ENCODE results near the gene NAV3. TPM values are rescaled to one million over a fixed set of nuclear protein-coding genes. Genes with fewer than 3 reads are reported as not detected.

The NAV3 gene
- total RNA-seq, 1 experiment from 2014 or later = 3.0 TPM

DNA sequence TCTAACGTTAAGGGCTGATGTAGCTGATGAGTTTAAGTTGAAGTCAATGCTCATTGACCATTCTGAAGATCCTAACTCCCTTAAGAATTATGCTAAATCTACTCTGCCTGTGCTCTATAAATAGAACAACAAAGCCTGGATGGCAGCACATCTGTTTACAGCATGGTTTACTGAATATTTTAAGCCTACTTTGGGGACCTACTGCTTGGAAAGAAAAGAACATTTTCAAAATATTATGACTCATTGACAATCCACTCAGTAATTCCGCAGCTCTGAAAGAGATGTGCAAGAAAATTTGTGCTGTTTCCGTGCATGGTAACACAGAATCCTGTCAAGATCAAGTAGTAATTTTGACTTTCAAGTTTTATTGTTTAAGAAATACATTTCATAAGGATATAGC, 35.0 kb upstream of the NAV3 start:
- Mint-ChIP-seq H3K4me3 (no peak overlapping the region), H3K4me1 (no peaks in the 10 kb centered on the region), H3K27ac (no peak overlapping the region), H3K27me3 (ENCODE audit: low read depth) (no peaks in the 10 kb centered on the region), H3K36me3 (ENCODE audit: insufficient read depth in 1 of 3, low read depth in 3 of 3) (no peaks in the 10 kb centered on the region; a peak in 1 of 7 replicates), H3K9me3 (no peaks in the 10 kb centered on the region; a peak in 1 of 5 replicates)
- Histone ChIP-seq H3K23ac (ENCODE audit: insufficient read length, low read depth, low read length) (no peak overlapping the region), H2BK15ac (ENCODE audit: low read depth, low read length) (no peak overlapping the region), H3K56ac (ENCODE audit: insufficient read length, low read depth, low read length) (no peak overlapping the region), H2BK20ac (ENCODE audit: low read depth, low read length, poor library complexity, severe bottlenecking) (no peak overlapping the region), H3K23me2 (ENCODE audit: insufficient read length, low read depth, low read length, poor library complexity, severe bottlenecking) (no peaks in the 10 kb centered on the region), H4K5ac (ENCODE audit: insufficient read length, low read depth, low read length) (no peak overlapping the region), H3K4ac (ENCODE audit: low read depth, low read length) (no peak overlapping the region), H3K79me2 (ENCODE audit: insufficient read depth, low read length) (no peaks in the 10 kb centered on the region), H2AK5ac (ENCODE audit: insufficient read length, low read length) (no peak overlapping the region), H3K4me2 (ENCODE audit: insufficient read depth, insufficient read length, low read length) (no peak overlapping the region), H3K27me3 (ENCODE audit: insufficient read depth, low read length) (no peaks in the 10 kb centered on the region), H2BK5ac (ENCODE audit: insufficient read length, low read length) (no peak overlapping the region), H2AFZ (ENCODE audit: low read length) (no peak overlapping the region), H4K20me1 (ENCODE audit: control insufficient read depth, insufficient read depth, insufficient read length) (no peaks in the 10 kb centered on the region), H3K27ac (ENCODE audit: insufficient read length, low read depth, low read length) (no peak overlapping the region), H2BK120ac (ENCODE audit: low read depth, low read length, poor library complexity, severe bottlenecking) (no peak overlapping the region), H3K79me1 (ENCODE audit: insufficient read depth, low read depth, low read length, poor library complexity, severe bottlenecking) (no peaks in the 10 kb centered on the region), H3T11ph (ENCODE audit: low read length) (no peak overlapping the region), H3K18ac (ENCODE audit: insufficient read length, low read depth, low read length) (no peak overlapping the region), H3K4me1 (ENCODE audit: insufficient read depth, low read length) (no peaks in the 10 kb centered on the region), H4K91ac (ENCODE audit: insufficient read length, low read depth, low read length) (no peak overlapping the region), H3K14ac (ENCODE audit: insufficient read depth, low read length) (no peak overlapping the region), H3K9ac (ENCODE audit: extremely low read depth, insufficient read length, low read length) (no peak overlapping the region), H4K8ac (replicated peaks; ENCODE audit: insufficient read length, low read depth, low read length) (no peak overlapping the region), H2BK12ac (ENCODE audit: insufficient read length, low read depth, low read length) (no peak overlapping the region), H3K9me3 (ENCODE audit: control insufficient read depth, low read depth, low read length) (no peaks in the 10 kb centered on the region)
- WGBS (ENCODE audit: extremely low coverage, insufficient read length, low lambda C conversion rate) = no CpG with 5 or more reads among the region's 3 CpGs
- DNase-seq = no peak
- TF ChIP-seq, protein P1, sequence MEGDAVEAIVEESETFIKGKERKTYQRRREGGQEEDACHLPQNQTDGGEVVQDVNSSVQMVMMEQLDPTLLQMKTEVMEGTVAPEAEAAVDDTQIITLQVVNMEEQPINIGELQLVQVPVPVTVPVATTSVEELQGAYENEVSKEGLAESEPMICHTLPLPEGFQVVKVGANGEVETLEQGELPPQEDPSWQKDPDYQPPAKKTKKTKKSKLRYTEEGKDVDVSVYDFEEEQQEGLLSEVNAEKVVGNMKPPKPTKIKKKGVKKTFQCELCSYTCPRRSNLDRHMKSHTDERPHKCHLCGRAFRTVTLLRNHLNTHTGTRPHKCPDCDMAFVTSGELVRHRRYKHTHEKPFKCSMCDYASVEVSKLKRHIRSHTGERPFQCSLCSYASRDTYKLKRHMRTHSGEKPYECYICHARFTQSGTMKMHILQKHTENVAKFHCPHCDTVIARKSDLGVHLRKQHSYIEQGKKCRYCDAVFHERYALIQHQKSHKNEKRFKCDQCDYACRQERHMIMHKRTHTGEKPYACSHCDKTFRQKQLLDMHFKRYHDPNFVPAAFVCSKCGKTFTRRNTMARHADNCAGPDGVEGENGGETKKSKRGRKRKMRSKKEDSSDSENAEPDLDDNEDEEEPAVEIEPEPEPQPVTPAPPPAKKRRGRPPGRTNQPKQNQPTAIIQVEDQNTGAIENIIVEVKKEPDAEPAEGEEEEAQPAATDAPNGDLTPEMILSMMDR (conservative IDR thresholded peaks at IDR 0.05) = no peak
